HepG2 (cell line): ENCODE measurements around the gene CNRIP1.

ENCODE experiments used
- TEAD2 ChIP-seq: sonication (generic); formaldehyde crosslinking; IDR thresholded peaks from 2 replicates; pipeline ENCODE4 v1.9.0; 2021; ENCODE audit warnings: missing genetic modification reagents
- TF ChIP-seq, protein P1 (sequence below): sonication (generic); formaldehyde crosslinking; IDR thresholded peaks from 2 replicates; pipeline ENCODE4 v1.5.0; 2020; ENCODE audit warnings: missing genetic modification reagents
- TF ChIP-seq, protein P2 (sequence below): fragments of 450-650 bp; IDR thresholded peaks from 2 replicates; pipeline ENCODE4 v1.6.1; 2017

DNA sequence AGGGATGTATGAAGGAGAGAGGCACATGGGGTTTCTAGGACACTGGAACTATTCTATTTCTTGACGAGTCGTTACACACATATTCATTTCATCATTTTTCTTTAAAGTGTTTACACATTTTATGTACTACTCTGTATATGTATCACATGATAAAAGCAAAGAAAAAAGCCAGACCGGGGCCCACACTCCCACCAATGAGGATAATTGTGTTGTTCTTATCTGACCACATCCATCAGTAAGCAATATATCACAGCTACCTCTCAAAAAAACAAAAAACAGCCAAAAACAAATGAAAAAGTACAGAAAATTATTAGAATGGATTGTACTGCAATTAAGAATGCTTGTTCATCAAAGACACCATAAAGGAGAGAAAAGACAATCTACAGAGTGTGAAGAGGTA lies 14.2 kb upstream of the CNRIP1 start:
- TF ChIP-seq TEAD2 (CRISPR knock-in tag), result no peak
- TF ChIP-seq, protein P1, sequence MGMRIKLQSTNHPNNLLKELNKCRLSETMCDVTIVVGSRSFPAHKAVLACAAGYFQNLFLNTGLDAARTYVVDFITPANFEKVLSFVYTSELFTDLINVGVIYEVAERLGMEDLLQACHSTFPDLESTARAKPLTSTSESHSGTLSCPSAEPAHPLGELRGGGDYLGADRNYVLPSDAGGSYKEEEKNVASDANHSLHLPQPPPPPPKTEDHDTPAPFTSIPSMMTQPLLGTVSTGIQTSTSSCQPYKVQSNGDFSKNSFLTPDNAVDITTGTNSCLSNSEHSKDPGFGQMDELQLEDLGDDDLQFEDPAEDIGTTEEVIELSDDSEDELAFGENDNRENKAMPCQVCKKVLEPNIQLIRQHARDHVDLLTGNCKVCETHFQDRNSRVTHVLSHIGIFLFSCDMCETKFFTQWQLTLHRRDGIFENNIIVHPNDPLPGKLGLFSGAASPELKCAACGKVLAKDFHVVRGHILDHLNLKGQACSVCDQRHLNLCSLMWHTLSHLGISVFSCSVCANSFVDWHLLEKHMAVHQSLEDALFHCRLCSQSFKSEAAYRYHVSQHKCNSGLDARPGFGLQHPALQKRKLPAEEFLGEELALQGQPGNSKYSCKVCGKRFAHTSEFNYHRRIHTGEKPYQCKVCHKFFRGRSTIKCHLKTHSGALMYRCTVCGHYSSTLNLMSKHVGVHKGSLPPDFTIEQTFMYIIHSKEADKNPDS, result no peak
- TF ChIP-seq, protein P2, sequence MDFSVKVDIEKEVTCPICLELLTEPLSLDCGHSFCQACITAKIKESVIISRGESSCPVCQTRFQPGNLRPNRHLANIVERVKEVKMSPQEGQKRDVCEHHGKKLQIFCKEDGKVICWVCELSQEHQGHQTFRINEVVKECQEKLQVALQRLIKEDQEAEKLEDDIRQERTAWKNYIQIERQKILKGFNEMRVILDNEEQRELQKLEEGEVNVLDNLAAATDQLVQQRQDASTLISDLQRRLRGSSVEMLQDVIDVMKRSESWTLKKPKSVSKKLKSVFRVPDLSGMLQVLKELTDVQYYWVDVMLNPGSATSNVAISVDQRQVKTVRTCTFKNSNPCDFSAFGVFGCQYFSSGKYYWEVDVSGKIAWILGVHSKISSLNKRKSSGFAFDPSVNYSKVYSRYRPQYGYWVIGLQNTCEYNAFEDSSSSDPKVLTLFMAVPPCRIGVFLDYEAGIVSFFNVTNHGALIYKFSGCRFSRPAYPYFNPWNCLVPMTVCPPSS, result no peak
